MM.1S (cell line): ENCODE measurements around the gene PAOX.

Source experiments
- CTCF ChIP-seq: fragments of 300-600 bp; sonication (generic); IDR thresholded peaks from 2 replicates; pipeline ENCODE4 v1.5.1; 2016; ENCODE audit warnings: antibody characterized with exemption, low read length, mixed read lengths
- EZH2 ChIP-seq: fragments of 300-600 bp; sonication (generic); optimal IDR thresholded peaks from 2 replicates; pipeline ENCODE3; 2017; ENCODE audit warnings: low read depth, mild to moderate bottlenecking, antibody characterized with exemption, low read length, mixed read lengths

GRCh38 chr10:133344236-133344635, 34.8 kb upstream of the PAOX start:
- TF ChIP-seq CTCF: no peak
- no peak for TF ChIP-seq EZH2
